HL-60 (cell line): ENCODE data around the gene WASL.

Experiments used
- CTCF ChIP-seq: IDR thresholded peaks from one replicate; pipeline ENCODE4 v1.5.1; 2011; ENCODE audit warnings: low read length, control low read depth, inconsistent platforms; ENCODE audit not compliant: insufficient read depth
- GABPA ChIP-seq: IDR thresholded peaks from 2 replicates; pipeline ENCODE4 v1.6.1; 2012; ENCODE audit warnings: low read depth
- POLR2AphosphoS5 ChIP-seq: IDR thresholded peaks from 2 replicates; pipeline ENCODE4 v1.6.1; 2012; ENCODE audit warnings: low read depth

- TF ChIP-seq GABPA = no peak
- no peak for TF ChIP-seq CTCF
- TF ChIP-seq POLR2AphosphoS5 = no peak
Observed at GRCh38 chr7:123789206-123789784, 40.5 kb upstream of the WASL start.
